ENCODE results near the gene MAP3K5.

The MAP3K5 gene

GRCh38 chr6:136812174-136812573, 19.9 kb upstream of the MAP3K5 start:
- Histone ChIP-seq H3K27me3 (ENCODE audit: control insufficient read depth, insufficient read depth, low read length) (no peaks in the 10 kb centered on the region), H3K4me1 (ENCODE audit: control insufficient read depth, insufficient read depth, low read length) (no peaks in the 10 kb centered on the region), H3K4me3 (ENCODE audit: low read length) (no peak overlapping the region), H3K36me3 (ENCODE audit: control insufficient read depth, insufficient read depth, low read length) (no peaks in the 10 kb centered on the region), H3K9ac (ENCODE audit: low read length) (no peak overlapping the region), H3K9me3 (ENCODE audit: control insufficient read depth, low read length) (no peaks in the 10 kb centered on the region)

DNA sequence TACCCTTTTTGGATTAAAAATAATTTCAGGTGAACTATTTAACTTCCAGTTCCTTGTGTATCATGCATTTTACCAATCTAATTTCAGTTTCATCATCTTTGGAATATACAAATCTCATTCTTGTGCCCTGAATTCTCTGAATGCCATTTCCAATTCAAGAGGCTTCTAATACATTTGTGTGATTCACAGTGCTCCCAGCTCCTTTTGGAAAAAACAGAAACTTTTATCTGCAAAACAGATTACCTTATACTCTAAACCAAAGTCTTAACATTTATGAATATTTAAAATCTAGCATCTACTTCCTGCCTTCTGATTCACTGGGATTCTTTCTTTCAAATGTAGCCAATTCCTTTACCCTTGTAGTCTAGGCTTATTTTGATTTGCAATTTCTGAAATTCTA, 19.0 kb upstream of the MAP3K5 start:
- no peaks in the 10 kb centered on the region for H3K27me3 ChIP-seq (ENCODE audit: control insufficient read depth, insufficient read depth, low read length)
- H3K9ac ChIP-seq (ENCODE audit: low read length) = no peak overlapping the region
- H3K4me1 ChIP-seq (ENCODE audit: control insufficient read depth, insufficient read depth, low read length) = no peaks in the 10 kb centered on the region
- no peaks in the 10 kb centered on the region for H3K9me3 ChIP-seq (ENCODE audit: control insufficient read depth, low read length)
- H3K36me3 ChIP-seq (ENCODE audit: control insufficient read depth, insufficient read depth, low read length) = no peaks in the 10 kb centered on the region
- no peak overlapping the region for H3K4me3 ChIP-seq (ENCODE audit: low read length)

GRCh38 chr6:136809091-136809860, 17.0 kb upstream of the MAP3K5 start:
- Histone ChIP-seq H3K9ac (ENCODE audit: low read length) (no peak overlapping the region), H3K4me1 (ENCODE audit: control insufficient read depth, insufficient read depth, low read length) (no peaks in the 10 kb centered on the region), H3K27me3 (ENCODE audit: control insufficient read depth, insufficient read depth, low read length) (no peaks in the 10 kb centered on the region), H3K4me3 (ENCODE audit: low read length) (no peak overlapping the region), H3K9me3 (ENCODE audit: control insufficient read depth, low read length) (no peaks in the 10 kb centered on the region), H3K36me3 (ENCODE audit: control insufficient read depth, insufficient read depth, low read length) (no peaks in the 10 kb centered on the region)

- no peak overlapping the region for H3K9ac ChIP-seq (ENCODE audit: low read length)
- no peaks in the 10 kb centered on the region for H3K9me3 ChIP-seq (ENCODE audit: control insufficient read depth, low read length)
- H3K4me1 ChIP-seq (ENCODE audit: control insufficient read depth, insufficient read depth, low read length) = no peaks in the 10 kb centered on the region
- no peaks in the 10 kb centered on the region for H3K27me3 ChIP-seq (ENCODE audit: control insufficient read depth, insufficient read depth, low read length)
- no peak overlapping the region for H3K4me3 ChIP-seq (ENCODE audit: low read length)
- no peaks in the 10 kb centered on the region for H3K36me3 ChIP-seq (ENCODE audit: control insufficient read depth, insufficient read depth, low read length)
Observed at GRCh38 chr6:136803608-136804007, 11.3 kb upstream of the MAP3K5 start.

DNA sequence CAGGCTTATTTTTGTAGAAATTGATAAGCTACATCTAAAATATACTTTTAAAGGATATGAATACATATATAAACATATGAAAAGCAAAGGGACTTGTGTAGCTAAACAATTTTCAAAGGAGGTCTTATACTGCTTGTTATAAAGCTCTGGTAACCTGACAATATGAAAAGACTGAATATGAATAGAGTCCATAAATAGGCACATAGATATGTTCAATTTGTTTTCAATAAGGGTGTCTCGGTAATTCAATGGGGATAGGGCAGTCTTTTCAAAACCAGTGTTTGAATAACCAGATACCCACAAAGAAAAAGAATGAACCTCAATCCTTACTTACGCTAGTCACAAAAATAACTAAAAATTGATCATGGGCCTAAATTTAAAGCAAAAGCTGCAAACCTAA, 9.3 kb upstream of the MAP3K5 start:
- Histone ChIP-seq H3K4me3 (ENCODE audit: low read length) (no peak overlapping the region), H3K27me3 (ENCODE audit: control insufficient read depth, insufficient read depth, low read length) (no peaks in the 10 kb centered on the region), H3K9me3 (ENCODE audit: control insufficient read depth, low read length) (no peaks in the 10 kb centered on the region), H3K4me1 (ENCODE audit: control insufficient read depth, insufficient read depth, low read length) (no peaks in the 10 kb centered on the region), H3K36me3 (ENCODE audit: control insufficient read depth, insufficient read depth, low read length) (no peaks in the 10 kb centered on the region), H3K9ac (ENCODE audit: low read length) (no peak overlapping the region)

GRCh38 chr6:136798044-136798443, 5.8 kb upstream of the MAP3K5 start:
- no peaks in the 10 kb centered on the region for H3K27me3 ChIP-seq (ENCODE audit: control insufficient read depth, insufficient read depth, low read length)
- no peaks in the 10 kb centered on the region for H3K36me3 ChIP-seq (ENCODE audit: control insufficient read depth, insufficient read depth, low read length)
- H3K4me3 ChIP-seq (ENCODE audit: low read length) = no peak overlapping the region
- H3K9ac ChIP-seq (ENCODE audit: low read length) = no peak overlapping the region
- no peaks in the 10 kb centered on the region for H3K9me3 ChIP-seq (ENCODE audit: control insufficient read depth, low read length)
- peaks cover 8% of the 10 kb centered on the region for H3K4me1 ChIP-seq (ENCODE audit: control insufficient read depth, insufficient read depth, low read length)

DNA sequence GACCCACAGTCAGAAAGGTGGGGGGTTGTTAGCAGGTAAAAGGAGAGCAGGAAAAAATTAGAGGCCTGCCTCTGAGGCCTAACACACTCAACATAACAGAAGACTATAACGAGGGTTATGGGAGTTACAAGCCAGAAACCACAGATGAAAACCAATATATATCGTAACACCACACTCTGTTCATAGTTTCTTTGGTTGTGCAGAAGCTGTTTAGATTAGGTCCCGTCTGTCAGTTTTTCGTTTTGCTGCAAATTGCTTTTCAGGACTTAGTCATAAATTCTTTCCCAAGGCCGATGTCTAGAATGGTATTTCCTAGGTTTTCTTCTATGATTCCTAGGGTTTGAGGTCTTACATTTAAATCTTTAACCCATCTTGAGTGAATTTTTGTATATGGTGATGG, 3.7 kb upstream of the MAP3K5 start:
- Histone ChIP-seq H3K36me3 (ENCODE audit: control insufficient read depth, insufficient read depth, low read length) (no peaks in the 10 kb centered on the region), H3K27me3 (ENCODE audit: control insufficient read depth, insufficient read depth, low read length) (no peaks in the 10 kb centered on the region), H3K4me3 (ENCODE audit: low read length) (no peak overlapping the region), H3K9me3 (ENCODE audit: control insufficient read depth, low read length) (no peaks in the 10 kb centered on the region), H3K9ac (ENCODE audit: low read length) (no peak overlapping the region), H3K4me1 (ENCODE audit: control insufficient read depth, insufficient read depth, low read length) (peaks cover 8% of the 10 kb centered on the region)

GRCh38 chr6:136795386-136795785, 3.1 kb upstream of the MAP3K5 start:
- H3K9ac ChIP-seq (ENCODE audit: low read length) = no peak overlapping the region
- no peaks in the 10 kb centered on the region for H3K9me3 ChIP-seq (ENCODE audit: control insufficient read depth, low read length)
- H3K27me3 ChIP-seq (ENCODE audit: control insufficient read depth, insufficient read depth, low read length) = no peaks in the 10 kb centered on the region
- no peak overlapping the region for H3K4me3 ChIP-seq (ENCODE audit: low read length)
- H3K4me1 ChIP-seq (ENCODE audit: control insufficient read depth, insufficient read depth, low read length) = peaks cover 8% of the 10 kb centered on the region
- no peaks in the 10 kb centered on the region for H3K36me3 ChIP-seq (ENCODE audit: control insufficient read depth, insufficient read depth, low read length)

- Histone ChIP-seq H3K27me3 (ENCODE audit: control insufficient read depth, insufficient read depth, low read length) (no peaks in the 10 kb centered on the region), H3K36me3 (ENCODE audit: control insufficient read depth, insufficient read depth, low read length) (no peaks in the 10 kb centered on the region), H3K4me3 (ENCODE audit: low read length) (peak overlapping the region; percentile 89), H3K9me3 (ENCODE audit: control insufficient read depth, low read length) (no peaks in the 10 kb centered on the region), H3K9ac (ENCODE audit: low read length) (peak overlapping the region; percentile 95), H3K4me1 (ENCODE audit: control insufficient read depth, insufficient read depth, low read length) (peaks cover 13% of the 10 kb centered on the region)
Observed at GRCh38 chr6:136793363-136793762, 1.1 kb upstream of the MAP3K5 start.

DNA sequence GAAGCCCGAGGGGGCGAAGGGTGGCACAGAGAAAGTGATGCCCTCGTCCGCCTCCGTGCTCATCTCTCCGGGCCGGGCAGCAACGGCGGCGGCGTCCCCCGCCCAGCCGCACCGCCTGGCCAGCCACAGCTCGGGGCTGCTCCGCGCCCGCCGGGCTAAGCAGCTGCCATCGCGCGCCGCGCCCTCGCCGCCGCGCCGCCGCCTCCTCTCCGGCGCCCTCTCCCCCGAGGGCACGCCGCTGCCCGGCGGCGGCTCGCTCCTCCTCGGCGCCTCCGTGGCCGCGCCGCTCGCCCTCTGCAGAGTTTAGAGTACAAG, 225 bp downstream of the MAP3K5 start:
- peak overlapping the region; percentile 95 for H3K9ac ChIP-seq (ENCODE audit: low read length)
- no peaks in the 10 kb centered on the region for H3K36me3 ChIP-seq (ENCODE audit: control insufficient read depth, insufficient read depth, low read length)
- no peaks in the 10 kb centered on the region for H3K9me3 ChIP-seq (ENCODE audit: control insufficient read depth, low read length)
- H3K27me3 ChIP-seq (ENCODE audit: control insufficient read depth, insufficient read depth, low read length) = no peaks in the 10 kb centered on the region
- H3K4me1 ChIP-seq (ENCODE audit: control insufficient read depth, insufficient read depth, low read length) = peaks cover 22% of the 10 kb centered on the region
- H3K4me3 ChIP-seq (ENCODE audit: low read length) = peak overlapping the region; percentile 38

GRCh38 chr6:136791296-136792094, 782 bp downstream of the MAP3K5 start:
- H3K36me3 ChIP-seq (ENCODE audit: control insufficient read depth, insufficient read depth, low read length) = no peaks in the 10 kb centered on the region
- H3K4me3 ChIP-seq (ENCODE audit: low read length) = peak overlapping the region; percentile 38
- no peaks in the 10 kb centered on the region for H3K9me3 ChIP-seq (ENCODE audit: control insufficient read depth, low read length)
- H3K27me3 ChIP-seq (ENCODE audit: control insufficient read depth, insufficient read depth, low read length) = no peaks in the 10 kb centered on the region
- H3K9ac ChIP-seq (ENCODE audit: low read length) = peak overlapping the region; percentile 77
- peaks cover 22% of the 10 kb centered on the region for H3K4me1 ChIP-seq (ENCODE audit: control insufficient read depth, insufficient read depth, low read length)

GRCh38 chr6:136790411-136791295, 1.6 kb downstream of the MAP3K5 start:
- Histone ChIP-seq H3K9me3 (ENCODE audit: control insufficient read depth, low read length) (no peaks in the 10 kb centered on the region), H3K9ac (ENCODE audit: low read length) (peak overlapping the region; percentile 77), H3K4me3 (ENCODE audit: low read length) (peak overlapping the region; percentile 38), H3K4me1 (ENCODE audit: control insufficient read depth, insufficient read depth, low read length) (peaks cover 24% of the 10 kb centered on the region), H3K36me3 (ENCODE audit: control insufficient read depth, insufficient read depth, low read length) (no peaks in the 10 kb centered on the region), H3K27me3 (ENCODE audit: control insufficient read depth, insufficient read depth, low read length) (no peaks in the 10 kb centered on the region)

Data from mucosa of stomach (tissue), 1 donor.